Frontal cortex (tissue), 4 donors: ENCODE data around the gene TRIM60. TPM values are rescaled to one million over a fixed set of nuclear protein-coding genes. Genes with fewer than 3 reads are reported as not detected.
"Not testable (repeated sequence)": the region's sequence is repeated elsewhere in the genome, so short reads cannot be mapped to it uniquely, and the experiment has no call there.

ENCODE experiments used
- DNase-seq, 2 donors: peaks; one replicate each; pipeline ENCODE4 v3.0.0; 2012; ENCODE audit warnings: low spot score in 2 of 2
- FAIRE-seq: peaks from 2 replicates; lab custom pipeline; 2012; peaks lifted over from hg19 to GRCh38; lab: Jason Lieb, UNC
- total RNA-seq: library from RNA; depleted of rRNA; stranded (reverse); fragments of >200 nt; gene quantifications from one replicate; pipeline ENCODE4 v1.2.3, GENCODE V29; 2014
- donor health status: control.
- donor health status: control.
- donor health status: control.

The TRIM60 gene
- not detected for total RNA-seq

DNA sequence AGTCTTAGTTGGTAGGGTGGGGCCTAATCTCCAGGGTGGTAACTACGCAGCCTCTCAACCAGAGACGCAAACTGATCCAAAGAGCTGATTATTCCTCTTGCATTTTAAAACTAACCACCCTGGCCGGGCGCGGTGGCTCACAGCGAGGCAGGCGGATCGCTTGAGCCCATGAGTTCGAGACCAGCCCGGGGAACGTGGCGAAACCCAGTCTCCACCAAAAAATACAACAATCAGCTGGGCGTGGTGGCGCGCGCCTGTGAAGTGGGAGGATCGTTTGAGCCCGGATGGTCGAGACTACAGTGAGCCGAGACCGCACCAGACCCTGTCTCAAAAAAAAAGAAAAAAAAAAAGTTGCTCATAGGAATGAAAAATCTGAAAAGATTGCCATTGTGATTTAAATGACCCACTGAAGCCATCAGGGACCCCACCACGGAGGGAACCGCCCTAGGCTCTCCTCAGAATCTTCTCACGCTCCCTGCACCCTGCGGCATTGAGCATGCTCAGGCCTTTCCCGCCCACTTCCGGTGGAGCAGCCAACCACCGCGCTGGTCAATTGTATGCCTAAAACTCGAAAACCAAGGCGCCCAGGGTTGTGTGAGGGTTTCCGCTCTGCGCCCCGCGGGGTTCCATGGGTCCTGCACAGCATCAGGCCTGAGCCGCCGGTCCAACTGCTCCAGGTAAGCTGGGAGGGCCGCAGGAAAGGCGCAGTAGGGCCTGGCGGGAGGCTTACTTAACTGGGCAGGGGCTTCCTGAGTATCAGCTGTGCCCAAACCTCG, at the start of gene TRIM60:
TSS of gene TRIM60 (plus strand) at position 564 of the 776 bp plus-strand sequence. CDS start 8,074 bp downstream, outside the sequence.
- no peak for DNase-seq

DNA sequence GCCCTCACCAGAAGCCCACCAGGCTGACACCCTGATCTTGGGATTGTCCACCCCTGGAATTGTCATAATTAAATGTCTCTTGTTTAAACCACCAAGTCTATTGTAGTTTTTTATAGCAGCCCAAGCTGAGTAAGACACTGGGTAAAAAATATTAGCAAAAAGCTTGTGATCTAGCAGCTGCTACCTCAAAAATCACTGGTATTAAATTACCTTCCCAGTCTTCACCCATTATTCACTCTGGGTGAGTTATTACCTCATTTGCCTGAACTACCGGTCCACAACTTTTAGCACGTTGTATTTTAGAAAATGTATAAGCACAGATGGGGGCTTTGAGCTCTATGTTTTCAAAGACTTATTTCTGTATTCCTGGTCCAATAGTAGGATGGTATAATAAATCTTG, 42.3 kb upstream of the TRIM60 start:
- DNase-seq (no peak), FAIRE-seq (no peak)

More for the DNA sequence above, at the start of gene TRIM60:
- no peak for FAIRE-seq

DNA sequence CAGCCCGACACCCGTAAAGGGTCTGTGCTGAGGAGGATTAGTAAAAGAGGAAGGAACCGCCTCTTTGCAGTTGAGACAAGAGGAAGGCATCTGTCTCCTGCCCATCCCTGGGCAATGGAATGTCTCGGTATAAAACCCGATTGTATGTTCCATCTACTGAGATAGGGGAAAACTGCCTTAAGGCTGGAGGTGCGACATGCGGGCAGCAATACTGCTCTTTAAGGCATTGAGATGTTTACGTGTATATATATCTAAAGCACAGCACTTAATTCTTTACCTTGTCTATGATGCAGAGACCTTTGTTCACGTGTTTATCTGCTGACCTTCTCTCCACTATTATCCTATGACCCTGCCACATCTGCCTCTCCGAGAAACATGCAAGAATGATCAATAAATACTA, 41.0 kb upstream of the TRIM60 start:
- DNase-seq, FAIRE-seq: not testable (repeated sequence)

GRCh38 chr4:164996123-164996522, 35.7 kb upstream of the TRIM60 start:
- not testable (repeated sequence) for FAIRE-seq, DNase-seq

GRCh38 chr4:164997324-164997723, 34.5 kb upstream of the TRIM60 start:
- DNase-seq (no peak), FAIRE-seq (no peak)

- DNase-seq: no peak
- no peak for FAIRE-seq
Measured at GRCh38 chr4:164997941-164998340, 33.9 kb upstream of the TRIM60 start.

DNA sequence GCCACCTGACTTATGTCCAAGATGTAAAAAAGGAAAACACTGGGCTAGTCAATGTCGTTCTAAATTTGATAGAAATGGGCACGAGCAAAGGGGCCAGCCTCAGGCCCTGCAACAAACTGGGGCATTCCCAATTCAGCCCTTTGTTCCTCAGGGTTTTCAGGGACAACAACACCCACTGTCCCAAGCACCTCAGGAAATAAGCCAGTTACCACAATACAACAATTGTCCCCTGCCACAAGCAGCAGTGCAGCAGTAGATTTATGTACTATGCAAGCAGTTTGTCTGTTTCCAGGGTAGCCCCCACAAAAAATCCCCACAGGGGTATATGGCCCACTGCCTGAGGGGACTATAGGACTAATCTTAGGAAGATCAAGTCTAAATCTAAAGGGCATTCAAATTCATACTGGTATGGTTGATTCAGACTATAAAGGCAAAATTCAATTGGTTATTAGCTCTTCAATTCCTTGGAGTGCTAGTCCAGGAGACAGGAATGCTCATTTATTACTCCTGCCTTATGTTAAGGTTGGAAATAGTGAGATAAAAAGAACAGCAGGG, 33.2 kb upstream of the TRIM60 start:
- FAIRE-seq, DNase-seq: not testable (repeated sequence)

DNA sequence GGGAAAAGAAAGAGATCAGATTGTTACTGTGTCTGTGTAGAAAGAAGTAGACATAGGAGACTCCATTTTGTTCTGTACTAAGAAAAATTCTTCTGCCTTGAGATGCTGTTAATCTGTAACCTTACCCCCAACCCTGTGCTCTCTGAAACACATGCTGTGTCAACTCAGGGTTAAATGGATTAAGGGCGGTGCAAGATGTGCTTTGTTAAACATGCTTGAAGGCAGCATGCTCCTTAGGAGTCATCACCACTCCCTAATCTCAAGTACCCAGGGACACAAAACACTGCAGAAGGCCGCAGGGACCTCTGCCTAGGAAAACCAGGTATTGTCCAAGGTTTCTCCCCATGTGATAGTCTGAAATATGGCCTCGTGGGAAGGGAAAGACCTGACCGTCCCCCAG, 29.8 kb upstream of the TRIM60 start:
- FAIRE-seq, DNase-seq: not testable (repeated sequence)

DNA sequence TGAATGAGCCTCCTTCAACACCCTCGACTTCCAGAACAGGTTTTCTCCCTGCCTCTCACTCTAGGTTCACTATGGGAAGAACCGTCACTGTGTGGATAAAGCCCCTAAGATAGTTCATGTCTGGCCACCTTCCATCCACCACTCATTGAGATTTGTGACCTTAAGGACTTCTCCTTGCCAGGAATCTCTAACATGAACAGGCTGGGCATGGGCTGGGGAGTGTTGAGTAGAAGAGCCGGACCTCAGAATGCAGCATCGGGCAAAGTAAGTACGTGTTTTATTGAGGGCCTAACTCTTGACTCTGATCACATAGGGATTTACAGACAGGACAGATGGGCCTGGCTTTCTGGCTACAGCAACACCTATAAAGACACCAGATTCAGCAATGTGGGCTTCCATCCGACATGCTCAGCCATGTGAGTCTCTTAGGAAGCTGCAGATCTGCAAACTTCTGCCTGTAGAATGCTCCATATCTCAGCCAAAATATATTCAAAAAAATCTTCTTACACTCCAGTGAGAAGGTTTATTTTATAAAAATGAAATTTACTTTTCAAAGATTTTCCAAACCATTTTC, 26.4 kb upstream of the TRIM60 start:
- FAIRE-seq (no peak), DNase-seq (no peak)

GRCh38 chr4:165006456-165006855, 25.3 kb upstream of the TRIM60 start:
- FAIRE-seq (no peak), DNase-seq (no peak)

- DNase-seq (no peak), FAIRE-seq (no peak)
Measured at GRCh38 chr4:165006886-165007285, 24.9 kb upstream of the TRIM60 start.

- no peak for FAIRE-seq
- DNase-seq: no peak
Measured at GRCh38 chr4:165009493-165010227, 22.1 kb upstream of the TRIM60 start.

DNA sequence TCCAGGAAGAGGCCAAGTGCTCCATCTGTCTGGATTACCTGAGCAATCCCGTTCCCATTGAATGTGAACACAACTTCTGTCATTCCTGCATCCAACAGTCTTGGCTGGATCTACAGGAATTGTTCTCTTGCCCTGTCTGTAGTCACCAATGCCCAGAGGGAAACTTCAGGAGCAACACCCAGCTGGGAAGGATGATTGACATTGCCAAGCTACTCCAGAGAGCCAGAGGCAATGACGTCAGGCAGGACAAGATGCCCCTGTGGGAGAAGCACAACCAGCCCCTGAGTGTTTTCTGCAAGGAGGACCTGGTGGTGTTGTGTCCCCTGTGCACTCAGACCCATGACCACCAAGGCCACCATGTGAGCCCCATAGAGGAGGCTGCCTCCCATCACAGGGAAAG, 21.3 kb upstream of the TRIM60 start:
- no peak for DNase-seq
- no peak for FAIRE-seq

GRCh38 chr4:165010991-165011390, 20.8 kb upstream of the TRIM60 start:
- DNase-seq (no peak), FAIRE-seq (no peak)

GRCh38 chr4:165011403-165011802, 20.4 kb upstream of the TRIM60 start:
- DNase-seq: no peak
- FAIRE-seq: no peak

- DNase-seq (no peak), FAIRE-seq (no peak)
Measured at GRCh38 chr4:165013691-165014090, 18.1 kb upstream of the TRIM60 start.

DNA sequence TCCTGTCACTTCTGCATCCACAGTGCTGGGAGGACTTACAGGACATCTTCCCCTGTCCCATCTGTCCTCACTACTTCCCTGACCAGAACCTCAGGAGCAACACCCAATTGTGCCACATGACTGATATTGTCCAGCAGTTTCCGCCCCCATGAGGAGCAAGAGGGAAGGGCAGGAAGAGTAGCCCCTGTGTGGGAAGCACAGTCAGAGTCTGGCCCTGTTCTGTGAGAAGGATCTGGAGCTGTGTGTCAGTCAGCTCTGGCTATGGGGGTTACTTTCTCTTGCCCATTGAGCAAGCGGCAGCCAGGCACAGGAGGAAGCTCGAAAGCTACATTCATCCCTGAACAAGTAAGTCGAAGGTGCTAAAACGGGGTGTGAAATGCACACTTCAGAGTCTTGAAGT, 14.8 kb upstream of the TRIM60 start:
- FAIRE-seq: no peak
- no peak for DNase-seq

- not testable (repeated sequence) for FAIRE-seq, DNase-seq
Measured at GRCh38 chr4:165019995-165020394, 11.8 kb upstream of the TRIM60 start.

DNA sequence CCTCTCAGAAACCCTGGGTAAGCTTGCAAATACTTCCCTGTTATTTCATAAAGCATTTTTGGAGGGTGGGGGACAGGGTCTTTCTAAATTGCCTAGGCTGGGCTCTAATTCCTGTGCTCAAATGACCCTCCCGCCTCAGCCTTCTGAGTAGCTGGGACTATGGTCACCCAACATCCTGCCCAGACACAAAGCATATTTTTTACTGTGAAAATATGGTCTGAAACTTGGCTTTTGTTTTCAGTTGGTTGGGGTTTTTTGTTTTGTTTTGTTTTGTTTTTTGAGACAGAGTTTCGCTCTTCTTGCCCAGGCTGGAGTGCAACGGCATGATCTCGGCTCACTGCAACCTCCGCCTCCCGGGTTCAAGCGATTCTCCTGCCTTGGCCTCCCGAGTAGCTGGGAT, 6.0 kb upstream of the TRIM60 start:
- not testable (repeated sequence) for FAIRE-seq, DNase-seq

DNA sequence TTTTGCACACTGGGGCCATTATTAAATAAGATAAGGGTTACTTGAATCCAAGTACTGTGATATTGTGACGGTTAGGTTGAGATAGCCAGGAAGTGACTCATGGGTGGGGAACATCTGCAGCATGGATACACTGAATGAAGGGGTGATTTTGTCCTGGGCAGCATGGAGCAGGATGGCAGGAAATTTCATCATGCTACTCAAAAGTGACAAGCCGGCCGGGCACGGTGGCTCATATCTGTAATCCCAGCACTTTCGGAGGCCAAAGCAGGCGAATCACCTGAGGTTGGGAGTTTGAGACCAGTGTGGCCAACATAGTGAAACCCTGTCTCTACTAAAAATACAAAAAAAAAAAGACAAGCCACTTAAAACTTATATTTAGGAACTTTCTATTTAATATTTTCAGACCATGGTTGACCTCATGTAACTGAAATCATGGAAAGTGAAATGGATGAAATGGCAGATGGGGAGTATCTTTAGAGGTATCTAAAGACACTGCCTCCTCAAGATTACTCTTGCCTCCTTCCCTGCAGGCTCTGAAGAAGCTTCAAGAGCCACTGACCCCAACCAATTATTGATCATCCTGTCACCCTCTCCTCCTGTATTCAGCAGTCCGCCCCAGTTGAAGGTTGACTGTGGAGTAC, 3.9 kb upstream of the TRIM60 start:
- FAIRE-seq: no peak
- DNase-seq: no peak
